HG03521 (cell line): ENCODE measurements around the gene CDRT4.

ENCODE experiments used
- ATAC-seq: cut with Tn5 transposase; IDR thresholded peaks from one replicate; pipeline ENCODE4 v1.9.1; 2021; ENCODE audit warnings: mild to moderate bottlenecking, moderate library complexity; ENCODE audit not compliant: unreplicated experiment

CDRT4 gene

DNA sequence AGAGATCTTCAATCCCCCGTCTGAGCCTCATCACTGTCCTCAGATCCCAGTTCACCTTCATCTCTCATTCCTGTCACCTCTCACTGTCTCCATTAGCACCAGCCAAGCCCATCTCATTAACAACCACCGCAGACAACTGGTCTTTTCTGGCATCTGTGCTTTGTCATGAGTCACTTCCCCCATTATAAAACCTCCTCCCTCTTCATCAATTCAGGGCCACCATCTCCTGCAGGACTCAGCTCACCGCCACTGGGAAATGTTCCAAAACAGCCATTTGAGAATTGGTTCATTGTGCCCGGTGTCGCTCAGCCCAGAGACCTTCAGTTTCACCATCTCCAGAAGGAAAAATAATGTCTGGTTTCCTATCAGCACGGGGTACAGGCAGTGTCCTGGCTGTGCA lies 69.1 kb downstream of the CDRT4 start:
- no peak for ATAC-seq

DNA sequence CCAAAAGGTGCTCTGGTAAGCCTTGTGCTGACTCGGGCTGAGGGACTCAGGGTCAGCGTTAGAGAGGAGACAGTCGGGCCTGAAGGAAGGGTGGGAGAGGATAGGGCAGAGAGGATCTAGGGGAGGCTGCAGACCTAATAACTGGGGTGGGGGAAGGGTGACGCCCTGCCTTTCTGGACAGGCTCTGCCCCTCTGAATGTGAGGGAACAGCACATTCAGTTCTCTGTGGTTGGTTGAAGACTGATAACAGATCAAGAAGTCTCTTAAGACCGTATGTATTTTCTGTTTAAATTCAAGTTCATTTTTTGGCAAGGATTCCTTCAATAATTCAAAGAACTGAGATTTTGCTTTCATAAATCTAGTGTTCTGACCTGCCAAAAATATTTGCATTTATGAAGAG lies 69.8 kb downstream of the CDRT4 start:
- no peak for ATAC-seq

DNA sequence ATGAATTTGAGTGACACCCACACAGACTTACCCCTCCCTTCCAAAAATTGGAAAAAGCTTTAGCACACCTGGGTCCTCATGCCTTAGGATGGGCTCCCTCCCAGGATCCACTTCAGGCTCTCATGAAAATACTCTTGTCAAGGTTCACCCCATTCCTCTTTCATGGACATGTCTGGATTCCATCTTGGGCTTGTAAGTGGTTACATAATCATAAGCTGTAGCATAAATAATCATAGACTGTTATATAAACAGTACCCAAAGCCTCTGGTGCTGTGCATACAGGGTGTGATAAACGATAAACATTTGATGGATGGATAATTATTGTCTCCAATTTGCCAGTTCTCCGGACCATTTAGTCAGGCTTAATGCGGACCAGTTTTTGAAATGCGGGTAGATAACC lies 72.3 kb downstream of the CDRT4 start:
- no peak for ATAC-seq

DNA sequence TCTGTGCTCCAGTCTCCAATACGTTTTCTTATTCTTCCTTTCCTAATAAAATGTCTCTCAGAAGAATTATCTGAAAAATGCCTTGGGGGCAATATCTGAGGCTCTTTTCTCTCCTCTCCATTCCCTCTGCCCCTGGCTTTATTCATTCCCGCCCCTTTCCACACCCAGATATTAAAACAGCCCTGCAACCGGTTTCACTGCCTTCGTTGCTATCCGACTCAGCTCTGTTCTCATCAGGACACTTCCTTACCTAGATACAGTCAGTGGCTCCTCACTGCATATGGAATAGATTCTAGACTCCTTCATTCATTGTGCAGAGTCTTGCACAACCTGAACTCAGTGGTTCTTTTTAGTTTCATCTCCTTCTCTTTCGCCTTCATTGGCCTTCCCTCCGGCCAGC lies 74.0 kb downstream of the CDRT4 start:
- ATAC-seq: no peak

DNA sequence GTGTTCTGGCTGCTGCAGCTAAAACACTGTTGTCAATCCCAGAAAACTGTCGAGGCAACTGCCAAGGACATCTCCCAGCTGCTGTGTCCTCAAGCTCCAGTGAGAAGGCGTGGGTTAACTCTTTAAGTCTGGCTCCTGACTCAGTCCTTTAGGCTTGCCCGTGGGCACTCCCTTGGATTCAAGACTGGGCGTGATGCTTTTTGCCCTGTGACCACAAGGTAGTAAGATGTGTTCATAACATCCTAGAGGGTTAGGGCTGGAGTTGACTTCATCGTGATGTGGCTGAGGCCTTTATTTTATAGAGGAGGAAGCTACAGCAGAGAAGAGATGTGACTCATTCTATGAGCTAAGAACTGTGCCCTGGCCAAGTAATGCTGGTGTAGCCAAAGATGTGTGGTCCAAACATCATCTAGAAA lies 75.1 kb downstream of the CDRT4 start:
- no peak for ATAC-seq

DNA sequence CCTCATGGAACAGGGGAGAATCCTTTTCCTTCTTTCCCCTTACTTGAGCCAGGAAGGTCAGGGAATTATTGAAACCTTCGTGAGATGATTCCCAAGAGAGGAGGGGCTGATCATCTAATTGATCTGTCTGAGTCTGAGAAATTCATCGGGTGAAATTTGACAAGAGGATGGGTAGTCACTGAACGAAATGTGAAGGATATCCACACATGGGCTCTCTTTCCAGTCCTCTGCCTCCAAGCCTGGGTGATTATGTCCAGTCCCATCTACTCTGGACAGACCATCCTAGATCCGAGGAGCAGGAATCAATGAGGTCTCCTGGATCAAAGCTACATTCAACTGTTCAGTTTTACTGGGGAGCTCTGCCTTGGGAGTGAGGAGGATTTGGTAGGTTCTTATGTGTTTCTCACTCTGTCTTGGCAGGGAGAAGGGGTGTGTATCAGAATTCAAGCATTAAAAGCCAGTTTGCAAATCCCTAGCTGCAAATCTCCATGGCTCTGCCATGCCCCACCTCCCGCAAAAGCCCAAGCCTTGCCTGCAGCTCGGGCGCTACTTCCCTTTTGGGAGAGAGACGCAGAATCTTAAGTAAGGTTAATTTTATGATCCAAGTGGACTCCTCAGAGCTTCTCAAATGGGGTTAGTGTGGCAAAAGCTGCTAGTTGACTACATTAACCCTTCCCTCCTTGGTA lies 78.9 kb downstream of the CDRT4 start:
- no peak for ATAC-seq

DNA sequence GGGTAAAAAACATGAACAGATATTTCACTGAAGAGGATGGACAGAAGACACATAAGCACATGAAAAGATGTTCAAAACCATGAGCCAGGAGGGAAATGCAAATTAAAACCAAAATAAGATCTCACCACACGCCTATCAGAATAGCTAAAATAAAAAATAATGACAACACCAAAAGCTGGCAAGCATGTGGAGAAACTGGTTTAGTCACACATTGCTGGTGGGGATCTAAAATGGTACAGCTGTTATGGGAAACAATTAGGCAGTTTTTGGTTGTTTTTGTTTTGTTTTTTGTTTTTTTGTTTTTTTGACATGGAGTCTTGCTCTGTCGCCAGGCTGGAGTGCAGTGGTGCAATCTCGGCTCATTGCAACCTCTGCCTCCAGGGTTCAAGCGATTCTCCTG lies 81.3 kb downstream of the CDRT4 start:
- no peak for ATAC-seq
